IMR-90 (cell line): Measurements from ENCODE around the gene TRIM44. TPM values are rescaled to one million over a fixed set of nuclear protein-coding genes. Genes with fewer than 3 reads are reported as not detected.

Source experiments
- ATAC-seq: fragments of 200-7000 bp; cut with Tn5 transposase; 2 replicates; pipeline ENCODE4 v1.9.1; 2020; ENCODE audit warnings: low read depth, mild to moderate bottlenecking, moderate library complexity
- BruUV-seq: library from RNA; stranded (reverse); fragments of 400-500 nt; replicated peaks from 2 replicates; lab custom pipeline; 2021; lab: Mats Ljungman, UMichigan
- CTCF ChIA-PET: fragments of 300-600 bp; formaldehyde crosslinking; extraction: SDS; loops from one replicate; lab custom pipeline; 2021; ENCODE audit warnings: antibody characterized with exemption; lab: Yijun Ruan, JAX
- POLR2A ChIA-PET: fragments of 300-600 bp; sonication (Branson Sonifier 250); formaldehyde crosslinking; loops from one replicate; lab custom pipeline; 2022; ENCODE audit warnings: antibody characterized with exemption; ENCODE audit not compliant: unreplicated experiment; lab: Charles Lee
- DNase-seq: peaks from one replicate; pipeline ENCODE4 v3.0.0; 2013
- H2AFZ ChIP-seq: replicated peaks from 2 replicates; pipeline ENCODE3; 2013; ENCODE audit warnings: low read length, mild to moderate bottlenecking; ENCODE audit not compliant: poor library complexity
- H2AK5ac ChIP-seq: 2 replicates; pipeline ENCODE4 v1.6.1; 2013; ENCODE audit warnings: low read depth, low read length, inconsistent platforms
- H2AK9ac ChIP-seq: replicated peaks from 2 replicates; pipeline ENCODE3; 2013; ENCODE audit warnings: mild to moderate bottlenecking, low read depth, low read length, moderate library complexity; ENCODE audit not compliant: poor library complexity
- H2BK120ac ChIP-seq: 2 replicates; pipeline ENCODE4 v1.6.1; 2013; ENCODE audit warnings: low read depth, low read length, inconsistent platforms
- H2BK15ac ChIP-seq: 3 replicates; pipeline ENCODE4 v1.6.1; 2013; ENCODE audit warnings: low read depth, low read length, inconsistent platforms
- H2BK20ac ChIP-seq: 2 replicates; pipeline ENCODE4 v1.6.1; 2013; ENCODE audit warnings: low read depth, mild to moderate bottlenecking, inconsistent platforms, low read length, moderate library complexity
- H2BK5ac ChIP-seq: 2 replicates; pipeline ENCODE4 v1.6.1; 2013; ENCODE audit warnings: mild to moderate bottlenecking, low read depth, low read length, inconsistent platforms; ENCODE audit not compliant: poor library complexity, severe bottlenecking
- H3K14ac ChIP-seq: replicated peaks from 2 replicates; pipeline ENCODE4 v1.6.1; 2013; ENCODE audit warnings: low read depth, low read length, inconsistent platforms
- H3K18ac ChIP-seq: 2 replicates; pipeline ENCODE4 v1.6.1; 2013; ENCODE audit warnings: low read depth, low read length, control low read depth
- H3K23ac ChIP-seq: 2 replicates; pipeline ENCODE4 v1.6.1; 2013; ENCODE audit warnings: low read depth, low read length, inconsistent platforms
- H3K27ac ChIP-seq: 2 replicates; pipeline ENCODE4 v1.5.1; 2013; ENCODE audit warnings: mild to moderate bottlenecking, control low read depth, low read length; ENCODE audit not compliant: insufficient read depth
- H3K27me3 ChIP-seq: 2 replicates; pipeline ENCODE4 v1.6.1; 2013; ENCODE audit warnings: low read length; ENCODE audit not compliant: control insufficient read depth, insufficient read depth
- H3K36me3 ChIP-seq: 2 replicates; pipeline ENCODE4 v1.6.1; 2013; ENCODE audit warnings: low read length, mixed read lengths; ENCODE audit not compliant: control insufficient read depth, insufficient read depth
- H3K4ac ChIP-seq: 2 replicates; pipeline ENCODE4 v1.6.1; 2013; ENCODE audit warnings: low read depth, low read length, inconsistent platforms
- H3K4me1 ChIP-seq: 2 replicates; pipeline ENCODE4 v1.6.1; 2013; ENCODE audit warnings: low read length, mixed read lengths; ENCODE audit not compliant: control insufficient read depth, insufficient read depth
- H3K4me2 ChIP-seq: 2 replicates; pipeline ENCODE4 v1.6.1; 2013; ENCODE audit warnings: low read depth, mild to moderate bottlenecking, control low read depth, low read length, moderate library complexity
- H3K4me3 ChIP-seq: 2 replicates; pipeline ENCODE4 v1.5.1; 2013; ENCODE audit warnings: low read depth, mild to moderate bottlenecking, control low read depth, low read length, moderate library complexity; ENCODE audit not compliant: insufficient read depth
- H3K56ac ChIP-seq: 2 replicates; pipeline ENCODE4 v1.6.1; 2013; ENCODE audit warnings: low read length, inconsistent platforms; ENCODE audit not compliant: insufficient read depth; ENCODE audit errors: extremely low read depth
- H3K79me1 ChIP-seq, 2 experiments: 2 replicates each; pipeline ENCODE4 v1.6.1; 2013; ENCODE audit warnings: low read length in 2 of 2, inconsistent platforms in 1 of 2, low read depth in 1 of 2
- H3K9ac ChIP-seq: 2 replicates; pipeline ENCODE4 v1.6.1; 2013; ENCODE audit warnings: low read depth, low read length, control low read depth
- H3K9me1 ChIP-seq: 2 replicates; pipeline ENCODE4 v1.6.1; 2013; ENCODE audit warnings: low read length, inconsistent platforms; ENCODE audit not compliant: insufficient read depth
- H3K9me3 ChIP-seq: 2 replicates; pipeline ENCODE4 v1.6.1; 2013; ENCODE audit warnings: low read length; ENCODE audit not compliant: control insufficient read depth, insufficient read depth
- H4K20me1 ChIP-seq: 2 replicates; pipeline ENCODE4 v1.6.1; 2013; ENCODE audit warnings: low read length, inconsistent platforms; ENCODE audit not compliant: insufficient read depth
- H4K5ac ChIP-seq: 2 replicates; pipeline ENCODE4 v1.6.1; 2013; ENCODE audit warnings: mild to moderate bottlenecking, low read depth, low read length, control low read depth
- H4K8ac ChIP-seq, 2 experiments: 2 replicates each; pipeline ENCODE4 v1.6.1; 2013; ENCODE audit warnings: low read depth in 2 of 2, low read length in 2 of 2, control low read depth in 1 of 2, inconsistent platforms in 1 of 2
- H4K91ac ChIP-seq: 2 replicates; pipeline ENCODE4 v1.6.1; 2013; ENCODE audit warnings: low read depth, low read length, inconsistent platforms; ENCODE audit not compliant: insufficient read depth
- CEBPB ChIP-seq: IDR thresholded peaks from 2 replicates; pipeline ENCODE4 v1.6.1; 2012; ENCODE audit warnings: low read depth, low read length, improper control_type of control experiment
- CTCF ChIP-seq: conservative IDR thresholded peaks from 2 replicates; pipeline ENCODE4 v1.5.1; 2012; ENCODE audit warnings: mild to moderate bottlenecking, low read depth, low read length, improper control_type of control experiment
- USF2 ChIP-seq: fragments of 150-350 bp; IDR thresholded peaks from 2 replicates; pipeline ENCODE4 v1.6.1; 2017; ENCODE audit warnings: mild to moderate bottlenecking, antibody characterized with exemption, low read length, low read depth
- WGBS, 2 experiments: methylation state at CpG; one replicate each; pipeline versions ENCODE4 v1.1.5 to v1.1.7; 2013; ENCODE audit warnings: missing lambda C conversion rate in 2 of 2; ENCODE audit not compliant: insufficient read length in 1 of 2; ENCODE audit errors: extremely low coverage in 2 of 2; 5-methylcytosine and 5-hydroxymethylcytosine counted together
- dilution Hi-C: fragments of 300-500 bp; cut with HindIII; formaldehyde crosslinking; loops from one replicate; pipeline ENCODE4 v1.14.3; 2018; ENCODE audit warnings: low sequenced_read_pairs; ENCODE audit not compliant: unreplicated experiment
- in situ Hi-C: fragments of 300-500 bp; cut with MboI; formaldehyde crosslinking; loops from 3 replicates; pipeline ENCODE4 v1.14.3; 2019; ENCODE audit warnings: low sequenced_read_pairs, inconsistent platforms, mixed read lengths
- intact Hi-C: fragments of 100-400 bp; cut with micrococcal nuclease; formaldehyde crosslinking; loops from 2 replicates; pipeline ENCODE4 v1.10.0; 2022
- polyA plus RNA-seq, 3 experiments: library from polyadenylated mRNA; depleted of rRNA; stranded (reverse); fragments of >200 nt; gene quantifications; 2 replicates each; pipeline ENCODE4 v1.2.3, GENCODE V29; 2012; ENCODE audit warnings: low replicate concordance in 1 of 3
- total RNA-seq: library from RNA; depleted of rRNA; stranded (reverse); fragments of >200 nt; gene quantifications from 2 replicates; pipeline ENCODE4 v1.2.3, GENCODE V29; 2012

TRIM44 gene
- total and polyA plus RNA-seq, 2 of the 4 experiments (the other 2 are of a cell fraction), result 50.7 to 104 TPM

- TF ChIP-seq USF2, result no peak
- no peak for TF ChIP-seq CEBPB
- TF ChIP-seq CTCF, result no peak
- no peak overlapping the region for H2BK15ac ChIP-seq
- H2AK9ac ChIP-seq, result no peak overlapping the region
- peaks cover 2% of the 10 kb centered on the region; the same call in 1 of the 2 replicates for H3K36me3 ChIP-seq
- in situ Hi-C loops (no loop called here), dilution Hi-C loops (no loop called here), intact Hi-C loops (no loop called here)
- H4K8ac ChIP-seq, result no peak overlapping the region
- no peaks in the 10 kb centered on the region for H3K27me3 ChIP-seq
- H3K4me2 ChIP-seq, result no peak overlapping the region; the same call in 1 of the 2 replicates
- peaks cover 71% of the 10 kb centered on the region for H4K20me1 ChIP-seq
- no peak overlapping the region for H3K14ac ChIP-seq
- H2BK5ac ChIP-seq, result no peak overlapping the region
- H2AFZ ChIP-seq, result no peak overlapping the region
- ATAC-seq (no peak), DNase-seq (no peak)
- H2BK120ac ChIP-seq, result no peak overlapping the region
- H3K9me3 ChIP-seq, result no peaks in the 10 kb centered on the region; the same call in 1 of the 2 replicates
- H3K79me1 ChIP-seq, result peaks cover 25 to 73% of the 10 kb centered on the region in 2 experiments
- H3K23ac ChIP-seq, result peak overlapping the region; percentile 29; the same call in 1 of the 2 replicates
- H4K91ac ChIP-seq, result no peak overlapping the region
- H2BK20ac ChIP-seq, result no peak overlapping the region
- no CpG with 5 or more reads among the region's 3 CpGs for WGBS, 2 experiments
- H3K4me3 ChIP-seq, result no peak overlapping the region
- H4K5ac ChIP-seq, result no peak overlapping the region
- H3K56ac ChIP-seq, result no peak overlapping the region
- H3K27ac ChIP-seq, result no peak overlapping the region
- no TSS peak for BruUV-seq
- ChIA-PET CTCF (no interaction called here), POLR2A (no interaction called here)
- no peak overlapping the region for H3K4ac ChIP-seq
- no peak overlapping the region for H3K18ac ChIP-seq
- H3K9ac ChIP-seq, result peak overlapping the region; percentile 29; the same call in 1 of the 2 replicates
- H2AK5ac ChIP-seq, result no peak overlapping the region
- H3K9me1 ChIP-seq, result peaks cover 8% of the 10 kb centered on the region; the same call in 1 of the 2 replicates
- peaks cover 7% of the 10 kb centered on the region for H3K4me1 ChIP-seq
Observed at GRCh38 chr11:35671396-35672127, 9.0 kb downstream of the TRIM44 start.
